ENCODE results near the gene EYA2. TPM values are rescaled to one million over a fixed set of nuclear protein-coding genes. Genes with fewer than 3 reads are reported as not detected.

The EYA2 gene
- polyA plus RNA-seq, 1 donor (not counting 4 experiments of a cell fraction or from before 2014, with no cell fraction given): not detected

DNA sequence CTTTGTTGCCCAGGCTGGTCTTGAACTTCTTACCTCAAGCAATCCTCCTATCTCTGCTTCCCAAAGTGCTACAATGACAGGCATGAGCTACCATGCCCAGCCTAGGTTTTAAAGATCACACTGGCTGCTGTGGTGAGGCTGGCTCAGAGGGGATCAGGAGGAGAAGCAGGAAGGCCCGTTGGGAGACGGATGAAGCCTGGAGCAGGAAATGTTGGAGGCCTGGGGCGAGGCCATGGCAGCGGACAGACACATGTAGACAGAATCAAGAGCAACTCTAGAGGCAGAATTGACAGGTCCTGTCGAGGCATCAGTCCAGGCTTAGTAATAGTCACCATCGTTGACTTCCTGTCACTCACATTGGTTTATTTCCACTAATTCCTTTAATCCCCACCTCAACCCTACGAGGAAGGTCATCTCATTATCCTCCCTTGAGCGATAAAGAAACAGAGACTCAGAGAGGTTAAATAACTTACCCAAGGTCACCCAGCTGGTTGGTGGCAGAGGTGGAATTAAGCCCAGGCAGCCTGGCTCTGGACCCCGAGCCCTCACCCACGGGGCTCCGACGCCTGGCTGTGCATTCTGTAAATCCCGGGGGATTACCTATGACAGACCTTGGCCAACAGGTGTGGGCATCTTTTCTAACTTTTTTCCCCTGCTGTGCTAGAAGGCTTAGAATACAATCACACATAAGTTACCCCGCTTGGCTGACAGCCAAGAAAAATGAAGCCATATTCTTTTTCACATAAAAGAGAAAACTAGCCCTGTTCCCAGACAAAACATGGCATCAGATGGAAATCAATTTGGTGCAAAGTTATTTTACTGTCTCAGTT lies 113.4 kb downstream of the EYA2 start:
- Histone ChIP-seq H2AFZ (ENCODE audit: control insufficient read depth, low read length) (no peak overlapping the region), H3K4me2 (ENCODE audit: control insufficient read depth, extremely low read depth, insufficient read depth, low read depth, low read length) (no peak overlapping the region), H3K79me2 (ENCODE audit: control insufficient read depth, insufficient read depth, low read length) (no peaks in the 10 kb centered on the region), H3K27ac (ENCODE audit: control insufficient read depth, insufficient read depth, low read length) (no peak overlapping the region), H3K9ac (ENCODE audit: control insufficient read depth, extremely low read depth, insufficient read depth, low read length) (no peak overlapping the region), H3K36me3 (ENCODE audit: control insufficient read depth in 2 of 2, extremely low read depth in 1 of 2, insufficient read depth in 2 of 2, low read length in 2 of 2) (no peaks in the 10 kb centered on the region), H3K9me3 (ENCODE audit: control insufficient read depth, low read depth, low read length) (no peaks in the 10 kb centered on the region), H3K4me1 (ENCODE audit: control insufficient read depth, extremely low read depth, insufficient read depth, low read length) (no peaks in the 10 kb centered on the region), H3K27me3 (ENCODE audit: control insufficient read depth, extremely low read depth, insufficient read depth, low read length) (no peaks in the 10 kb centered on the region), H4K20me1 (ENCODE audit: control insufficient read depth, extremely low read depth, insufficient read depth, low read length) (no peaks in the 10 kb centered on the region), H3K9me1 (ENCODE audit: control insufficient read depth, extremely low read depth, insufficient read depth, low read length) (no peaks in the 10 kb centered on the region), H3K4me3 (ENCODE audit: control insufficient read depth in 2 of 3, extremely low read depth in 1 of 3, insufficient read depth in 2 of 3, low read depth in 1 of 3, low read length in 3 of 3) (no peak overlapping the region)
- TF ChIP-seq EZH2 (IDR thresholded peaks at IDR 0.05; ENCODE audit: low read length) (no peak), CTCF (optimal IDR thresholded peaks at IDR 0.05 in 1 of 3, IDR thresholded peaks at IDR 0.05 in 1 of 3, conservative IDR thresholded peaks at IDR 0.05 in 1 of 3; ENCODE audit: extremely low read depth in 1 of 3, insufficient read depth in 2 of 3, low read length in 3 of 3) (no peak)
- DNase-seq (ENCODE audit: low read depth, low spot score) (no peak), FAIRE-seq (no peak)
- dilution Hi-C loops (cut with MboI; ENCODE audit: extremely low pct_ligation_motif_present, low sequenced_read_pairs): no loop called here

- dilution Hi-C loops (cut with MboI; ENCODE audit: extremely low pct_ligation_motif_present, low sequenced_read_pairs): no loop called here
- H3K9ac ChIP-seq (ENCODE audit: control insufficient read depth, extremely low read depth, insufficient read depth, low read length): no peak overlapping the region
- no peak for TF ChIP-seq CTCF (optimal IDR thresholded peaks at IDR 0.05 in 1 of 3, IDR thresholded peaks at IDR 0.05 in 1 of 3, conservative IDR thresholded peaks at IDR 0.05 in 1 of 3; ENCODE audit: extremely low read depth in 1 of 3, insufficient read depth in 2 of 3, low read length in 3 of 3)
- TF ChIP-seq EZH2 (IDR thresholded peaks at IDR 0.05; ENCODE audit: low read length): no peak
- no peak overlapping the region for H3K4me2 ChIP-seq (ENCODE audit: control insufficient read depth, extremely low read depth, insufficient read depth, low read depth, low read length)
- H3K36me3 ChIP-seq (ENCODE audit: control insufficient read depth in 2 of 2, extremely low read depth in 1 of 2, insufficient read depth in 2 of 2, low read length in 2 of 2): no peaks in the 10 kb centered on the region
- H3K9me1 ChIP-seq (ENCODE audit: control insufficient read depth, extremely low read depth, insufficient read depth, low read length): no peaks in the 10 kb centered on the region
- no peaks in the 10 kb centered on the region for H4K20me1 ChIP-seq (ENCODE audit: control insufficient read depth, extremely low read depth, insufficient read depth, low read length)
- FAIRE-seq: no peak
- no peaks in the 10 kb centered on the region for H3K27me3 ChIP-seq (ENCODE audit: control insufficient read depth, extremely low read depth, insufficient read depth, low read length)
- no peaks in the 10 kb centered on the region for H3K9me3 ChIP-seq (ENCODE audit: control insufficient read depth, low read depth, low read length)
- DNase-seq (ENCODE audit: low read depth, low spot score): no peak
- no peak overlapping the region for H3K4me3 ChIP-seq (ENCODE audit: control insufficient read depth in 2 of 3, extremely low read depth in 1 of 3, insufficient read depth in 2 of 3, low read depth in 1 of 3, low read length in 3 of 3)
- no peaks in the 10 kb centered on the region for H3K79me2 ChIP-seq (ENCODE audit: control insufficient read depth, insufficient read depth, low read length)
- no peak overlapping the region for H3K27ac ChIP-seq (ENCODE audit: control insufficient read depth, insufficient read depth, low read length)
- H2AFZ ChIP-seq (ENCODE audit: control insufficient read depth, low read length): no peak overlapping the region
- H3K4me1 ChIP-seq (ENCODE audit: control insufficient read depth, extremely low read depth, insufficient read depth, low read length): no peaks in the 10 kb centered on the region
Observed at GRCh38 chr20:47008842-47009518, 114.3 kb downstream of the EYA2 start.
